ENCODE data around the gene CD72. TPM values are rescaled to one million over a fixed set of nuclear protein-coding genes. Genes with fewer than 3 reads are reported as not detected.

The CD72 gene
- total and polyA plus RNA-seq, 4 donors, result 2.0 to 5.7 (median 3.5) TPM

- H3K9me3 ChIP-seq (ENCODE audit: control insufficient read depth in 4 of 4, low read length in 3 of 4), result no peaks in the 10 kb centered on the region
- TF ChIP-seq YY1 (IDR thresholded peaks at IDR 0.05), result no peak
- no peak for TF ChIP-seq GABPA (IDR thresholded peaks at IDR 0.05 in 1 of 2, conservative IDR thresholded peaks at IDR 0.05 in 1 of 2)
- TF ChIP-seq JUND (IDR thresholded peaks at IDR 0.05), result no peak
- no peak for TF ChIP-seq NR2F2 (IDR thresholded peaks at IDR 0.05)
- no peak for TF ChIP-seq RAD21 (IDR thresholded peaks at IDR 0.05)
- TF ChIP-seq EGR1 (IDR thresholded peaks at IDR 0.05; ENCODE audit: low read depth in 2 of 2), result no peak
- TF ChIP-seq FOXA2 (IDR thresholded peaks at IDR 0.05), result no peak
- no peak for TF ChIP-seq REST (IDR thresholded peaks at IDR 0.05)
- no peak for TF ChIP-seq SP1 (IDR thresholded peaks at IDR 0.05)
- TF ChIP-seq HNF4A (conservative IDR thresholded peaks at IDR 0.05), result no peak
- TF ChIP-seq FOXA1 (IDR thresholded peaks at IDR 0.05), result no peak
- no peak for TF ChIP-seq ZBTB33 (IDR thresholded peaks at IDR 0.05)
- no peak for TF ChIP-seq CTCF (IDR thresholded peaks at IDR 0.05; ENCODE audit: low read depth, low read length, missing input control)
- TF ChIP-seq HNF4G (IDR thresholded peaks at IDR 0.05), result no peak
- no peak for TF ChIP-seq MAX (IDR thresholded peaks at IDR 0.05)
- H3K36me3 ChIP-seq (ENCODE audit: control insufficient read depth in 4 of 4, insufficient read depth in 3 of 4, low read depth in 1 of 4, low read length in 3 of 4), result peaks cover 3 to 19% (median 8%) of the 10 kb centered on the region in 4 donors
- H3K4me1 ChIP-seq (ENCODE audit: control insufficient read depth in 4 of 4, insufficient read depth in 4 of 4, low read length in 3 of 4), result peaks cover 7 to 23% (median 17%) of the 10 kb centered on the region in 4 donors
- WGBS, result 93% methylated on average over 31 of the region's 31 CpGs
- no peak overlapping the region for H3K9ac ChIP-seq (ENCODE audit: low read depth in 1 of 2, low read length in 2 of 2)
- no peak overlapping the region for H3K4me3 ChIP-seq (ENCODE audit: low read depth in 1 of 3, low read length in 3 of 3)
- H3K27ac ChIP-seq (ENCODE audit: low read depth in 1 of 2, low read length in 2 of 2), result no peak overlapping the region
- DNase-seq (ENCODE audit: low spot score), result no peak
- H3K27me3 ChIP-seq (ENCODE audit: control insufficient read depth in 4 of 4, insufficient read depth in 4 of 4, low read length in 3 of 4), result no peaks in the 10 kb centered on the region
These were observed 9.0 kb downstream of the CD72 start for GRCh38 chr9:35609001-35609819.

- DNase-seq (ENCODE audit: low spot score), result no peak
- TF ChIP-seq TAF1 (conservative IDR thresholded peaks at IDR 0.05) (no peak), SP1 (IDR thresholded peaks at IDR 0.05) (no peak), NR2F2 (IDR thresholded peaks at IDR 0.05) (no peak), ATF3 (IDR thresholded peaks at IDR 0.05) (no peak), ZBTB33 (IDR thresholded peaks at IDR 0.05) (no peak), RXRA (IDR thresholded peaks at IDR 0.05) (no peak), MAX (IDR thresholded peaks at IDR 0.05) (no peak), EGR1 (IDR thresholded peaks at IDR 0.05; ENCODE audit: low read depth in 2 of 2) (no peak)
- Histone ChIP-seq H3K27me3 (ENCODE audit: control insufficient read depth in 4 of 4, insufficient read depth in 4 of 4, low read length in 3 of 4) (no peaks in the 10 kb centered on the region), H3K9me3 (ENCODE audit: control insufficient read depth in 4 of 4, low read length in 3 of 4) (no peaks in the 10 kb centered on the region), H3K4me1 (ENCODE audit: control insufficient read depth in 4 of 4, insufficient read depth in 4 of 4, low read length in 3 of 4) (peaks cover 7 to 29% (median 21%) of the 10 kb centered on the region in 4 donors), H3K27ac (ENCODE audit: low read depth in 1 of 2, low read length in 2 of 2) (no peak overlapping the region), H3K4me3 (ENCODE audit: low read depth in 1 of 3, low read length in 3 of 3) (no peak overlapping the region), H3K9ac (ENCODE audit: low read depth in 1 of 2, low read length in 2 of 2) (no peak overlapping the region), H3K36me3 (ENCODE audit: control insufficient read depth in 4 of 4, insufficient read depth in 3 of 4, low read depth in 1 of 4, low read length in 3 of 4) (peaks cover 3 to 19% (median 8%) of the 10 kb centered on the region in 4 donors)
- 92% methylated on average over 7 of the region's 7 CpGs for WGBS
These were observed 10.0 kb downstream of the CD72 start for GRCh38 chr9:35608221-35608620.

Data from liver (tissue), 9 donors.